Measurements from ENCODE around the gene HNRNPAB. TPM values are rescaled to one million over a fixed set of nuclear protein-coding genes. Genes with fewer than 3 reads are reported as not detected.
A peak's percentile ranks its signal among the peaks of the same experiment; 100 is the strongest.
"Not testable (repeated sequence)": the region's sequence is repeated elsewhere in the genome, so short reads cannot be mapped to it uniquely, and the experiment has no call there.

HNRNPAB gene
- total and polyA plus RNA-seq, 10 donors, result 55.9 to 144 (median 115) TPM

GRCh38 chr5:178194026-178194425 lies 10.3 kb upstream of the HNRNPAB start:
- no peak for DNase-seq
- Histone ChIP-seq H3K9me3 (no peaks in the 10 kb centered on the region), H3K4me3 (no peak overlapping the region), H3K27ac (no peak overlapping the region), H3K4me1 (peaks cover 0 to 21% (median 8%) of the 10 kb centered on the region in 6 donors), H3K36me3 (no peaks in the 10 kb centered on the region), H3K27me3 (replicated peaks in 1 of 7) (peaks cover 0 to 32% (median 0%) of the 10 kb centered on the region in 7 donors)
- WGBS, 5 donors, result 10 to 18% (median 13%) methylated on average over 6 to 7 of the region's 7 CpGs
- TF ChIP-seq POLR2A (IDR thresholded peaks at IDR 0.05), result no peak
- no peak for TF ChIP-seq POLR2AphosphoS5 (IDR thresholded peaks at IDR 0.05)
- TF ChIP-seq, protein P1, sequence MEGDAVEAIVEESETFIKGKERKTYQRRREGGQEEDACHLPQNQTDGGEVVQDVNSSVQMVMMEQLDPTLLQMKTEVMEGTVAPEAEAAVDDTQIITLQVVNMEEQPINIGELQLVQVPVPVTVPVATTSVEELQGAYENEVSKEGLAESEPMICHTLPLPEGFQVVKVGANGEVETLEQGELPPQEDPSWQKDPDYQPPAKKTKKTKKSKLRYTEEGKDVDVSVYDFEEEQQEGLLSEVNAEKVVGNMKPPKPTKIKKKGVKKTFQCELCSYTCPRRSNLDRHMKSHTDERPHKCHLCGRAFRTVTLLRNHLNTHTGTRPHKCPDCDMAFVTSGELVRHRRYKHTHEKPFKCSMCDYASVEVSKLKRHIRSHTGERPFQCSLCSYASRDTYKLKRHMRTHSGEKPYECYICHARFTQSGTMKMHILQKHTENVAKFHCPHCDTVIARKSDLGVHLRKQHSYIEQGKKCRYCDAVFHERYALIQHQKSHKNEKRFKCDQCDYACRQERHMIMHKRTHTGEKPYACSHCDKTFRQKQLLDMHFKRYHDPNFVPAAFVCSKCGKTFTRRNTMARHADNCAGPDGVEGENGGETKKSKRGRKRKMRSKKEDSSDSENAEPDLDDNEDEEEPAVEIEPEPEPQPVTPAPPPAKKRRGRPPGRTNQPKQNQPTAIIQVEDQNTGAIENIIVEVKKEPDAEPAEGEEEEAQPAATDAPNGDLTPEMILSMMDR (IDR thresholded peaks at IDR 0.05 in 8 of 11, conservative IDR thresholded peaks at IDR 0.05 in 3 of 11), result no peak
- intact Hi-C loops (cut with DNase I; ENCODE audit: low total_unique reads), result no loop called here

GRCh38 chr5:178196281-178196812 lies 8.0 kb upstream of the HNRNPAB start:
- TF ChIP-seq POLR2A (IDR thresholded peaks at IDR 0.05) (no peak), POLR2AphosphoS5 (IDR thresholded peaks at IDR 0.05) (no peak)
- TF ChIP-seq, protein P1 (IDR thresholded peaks at IDR 0.05 in 8 of 11, conservative IDR thresholded peaks at IDR 0.05 in 3 of 11), result no peak
- Histone ChIP-seq H3K4me3 (no peak overlapping the region), H3K4me1 (peaks cover 0 to 26% (median 10%) of the 10 kb centered on the region in 6 donors), H3K9me3 (no peaks in the 10 kb centered on the region), H3K27ac (no peak overlapping the region), H3K27me3 (replicated peaks in 1 of 7) (peaks cover 0 to 22% (median 0%) of the 10 kb centered on the region in 7 donors), H3K36me3 (no peaks in the 10 kb centered on the region)
- no peak for DNase-seq
- intact Hi-C loops (cut with DNase I; ENCODE audit: low total_unique reads), result no loop called here
- 90 to 95% (median 94%) methylated on average over 7 of the region's 7 CpGs for WGBS, 5 donors

GRCh38 chr5:178196986-178197385 lies 7.3 kb upstream of the HNRNPAB start:
- TF ChIP-seq, protein P1 (IDR thresholded peaks at IDR 0.05 in 8 of 11, conservative IDR thresholded peaks at IDR 0.05 in 3 of 11), result peak in 6 of 11 experiments; percentile 21 to 50 (median 32)
- TF ChIP-seq POLR2A (IDR thresholded peaks at IDR 0.05), result no peak
- H3K27me3 ChIP-seq (replicated peaks in 1 of 7), result peaks cover 0 to 16% (median 0%) of the 10 kb centered on the region in 7 donors
- no peak overlapping the region for H3K27ac ChIP-seq
- H3K9me3 ChIP-seq, result no peaks in the 10 kb centered on the region
- H3K4me1 ChIP-seq, result peaks cover 0 to 32% (median 16%) of the 10 kb centered on the region in 6 donors
- DNase-seq, result no peak
- no peaks in the 10 kb centered on the region for H3K36me3 ChIP-seq
- intact Hi-C loops (cut with DNase I; ENCODE audit: low total_unique reads), result no loop called here
- 75 to 89% (median 80%) methylated on average over 8 of the region's 8 CpGs for WGBS, 5 donors
- H3K4me3 ChIP-seq, result no peak overlapping the region

DNA sequence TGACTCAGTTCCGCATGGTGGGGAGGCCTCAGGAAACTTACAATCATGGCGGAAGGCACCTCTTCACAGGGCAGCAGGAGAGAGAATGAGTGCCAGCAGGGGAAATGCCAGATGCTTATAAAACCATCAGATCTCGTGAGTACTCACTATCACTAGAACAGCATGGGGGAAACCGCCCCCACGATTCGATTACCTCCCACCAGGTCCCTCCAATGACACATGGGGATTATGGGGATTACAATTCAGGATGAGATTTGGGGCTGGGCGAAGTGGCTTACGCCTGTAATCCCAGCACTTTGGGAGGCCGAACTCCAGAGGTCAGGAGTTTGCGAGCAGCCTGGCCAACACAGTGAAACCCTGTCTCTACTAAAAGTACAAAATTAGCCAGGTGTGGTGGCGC lies 6.2 kb upstream of the HNRNPAB start:
- H3K27me3 ChIP-seq (replicated peaks in 1 of 7), result peaks cover 0 to 13% (median 0%) of the 10 kb centered on the region in 7 donors
- intact Hi-C loops (cut with DNase I; ENCODE audit: low total_unique reads); H3K36me3 ChIP-seq; H3K27ac ChIP-seq; DNase-seq; H3K4me3 ChIP-seq; H3K9me3 ChIP-seq: not testable (repeated sequence)
- peaks cover 0 to 41% (median 22%) of the 10 kb centered on the region in 6 donors for H3K4me1 ChIP-seq
- 70 to 88% (median 73%) methylated on average over 10 to 11 of the region's 11 CpGs for WGBS, 5 donors
